ENCODE measurements around the gene SMYD3.

- TF ChIP-seq CTCF (IDR thresholded peaks at IDR 0.05; ENCODE audit: borderline replicate concordance, extremely low read depth, low read length, poor library complexity, severe bottlenecking) (no peak), EZH2 (IDR thresholded peaks at IDR 0.05; ENCODE audit: borderline replicate concordance, low read depth, low read length, severe bottlenecking) (no peak)
Measured at GRCh38 chr1:245968775-245969174, 538.3 kb downstream of the SMYD3 start.

Measured in DND-41 (cell line).